Endothelial cell of umbilical vein (primary cell): Measurements from ENCODE around the gene ATG7. TPM values are rescaled to one million over a fixed set of nuclear protein-coding genes. Genes with fewer than 3 reads are reported as not detected.
A peak's percentile ranks its signal among the peaks of the same experiment; 100 is the strongest.

ENCODE experiments used
- BruUV-seq: library from RNA; stranded (reverse); fragments of 400-500 nt; replicated peaks from 2 replicates; lab custom pipeline; 2021; lab: Mats Ljungman, UMichigan
- CTCF ChIA-PET: fragments of 300-600, 350-600 bp; sonication (Branson Sonifier 250); formaldehyde crosslinking; loops from one replicate; lab custom pipeline; 2021; ENCODE audit warnings: antibody characterized with exemption, inconsistent platforms; lab: Charles Lee
- POLR2A ChIA-PET: fragments of 300-600, 350-600 bp; sonication (Branson Sonifier 250); formaldehyde crosslinking; loops from one replicate; lab custom pipeline; 2021; ENCODE audit warnings: antibody characterized with exemption, inconsistent platforms; lab: Charles Lee
- DNase-seq: peaks from one replicate; pipeline ENCODE4 v3.0.0-alpha.2; 2011; ENCODE audit warnings: low read depth, low spot score
- FAIRE-seq: peaks from 2 replicates; lab custom pipeline; 2011; peaks lifted over from hg19 to GRCh38; lab: Jason Lieb, UNC
- H2AFZ ChIP-seq: 2 replicates; pipeline ENCODE4 v1.6.0; 2012; ENCODE audit warnings: low read depth, low read length, control low read depth, inconsistent platforms
- H3K27ac ChIP-seq: 2 replicates; pipeline ENCODE4 v1.5.1; 2011; ENCODE audit warnings: low read depth, mild to moderate bottlenecking, control low read depth, low read length, moderate library complexity; ENCODE audit not compliant: insufficient read depth
- H3K27me3 ChIP-seq, 2 experiments: 2 replicates each; pipeline versions ENCODE4 v1.6.0 to v1.6.1; 2011; ENCODE audit warnings: low read length in 2 of 2, mixed read lengths in 1 of 2; ENCODE audit not compliant: control insufficient read depth in 2 of 2, insufficient read depth in 2 of 2
- H3K36me3 ChIP-seq, 2 experiments: 2 replicates in 1 of 2; 3 replicates in 1 of 2; pipeline ENCODE4 v1.5.1; 2011; ENCODE audit warnings: low read length in 2 of 2, mild to moderate bottlenecking in 1 of 2, moderate library complexity in 1 of 2; ENCODE audit not compliant: control insufficient read depth in 2 of 2, insufficient read depth in 2 of 2; ENCODE audit errors: extremely low read depth in 1 of 2
- H3K4me1 ChIP-seq: 3 replicates; pipeline ENCODE4 v1.5.1; 2011; ENCODE audit warnings: mild to moderate bottlenecking, low read length; ENCODE audit not compliant: control insufficient read depth, insufficient read depth; ENCODE audit errors: extremely low read depth
- H3K4me2 ChIP-seq: 2 replicates; pipeline ENCODE4 v1.6.1; 2011; ENCODE audit warnings: low read length, control low read depth, mixed read lengths; ENCODE audit not compliant: insufficient read depth
- H3K4me3 ChIP-seq, 3 experiments: fragments of 200-600 bp in 1 of 3; sonication (generic), shearing (Covaris generic) in 1 of 3; replicated peaks in 1 of 3; 2 replicates each; pipeline ENCODE4 v1.5.1; 2011 to 2016; ENCODE audit warnings: control low read depth in 3 of 3, low read length in 3 of 3, mild to moderate bottlenecking in 2 of 3, inconsistent platforms in 1 of 3, low read depth in 1 of 3, moderate library complexity in 1 of 3; ENCODE audit not compliant: insufficient read depth in 1 of 3
- H3K79me2 ChIP-seq: 2 replicates; pipeline ENCODE4 v1.6.0; 2012; ENCODE audit warnings: low read length, inconsistent platforms; ENCODE audit not compliant: control insufficient read depth, insufficient read depth
- H3K9ac ChIP-seq: replicated peaks from 2 replicates; pipeline ENCODE3; 2011; ENCODE audit warnings: low read length, control low read depth; ENCODE audit not compliant: insufficient read depth; ENCODE audit errors: extremely low read depth
- H3K9me1 ChIP-seq: replicated peaks from 3 replicates; pipeline ENCODE4 v1.6.0; 2011; ENCODE audit warnings: mild to moderate bottlenecking, low read length; ENCODE audit not compliant: control insufficient read depth, insufficient read depth; ENCODE audit errors: extremely low read depth
- H3K9me3 ChIP-seq: replicated peaks from 2 replicates; pipeline ENCODE4 v1.5.1; 2012; ENCODE audit warnings: low read length, inconsistent platforms; ENCODE audit not compliant: control insufficient read depth, insufficient read depth
- H4K20me1 ChIP-seq: replicated peaks from 2 replicates; pipeline ENCODE3; 2011; ENCODE audit warnings: mild to moderate bottlenecking, low read length; ENCODE audit not compliant: control insufficient read depth, insufficient read depth; ENCODE audit errors: extremely low read depth
- EZH2 ChIP-seq: IDR thresholded peaks from 2 replicates; pipeline ENCODE4 v1.6.1; 2012; ENCODE audit warnings: borderline replicate concordance, low read depth, mild to moderate bottlenecking, moderate library complexity, low read length, inconsistent platforms; ENCODE audit not compliant: severe bottlenecking
- FOS ChIP-seq: IDR thresholded peaks from 2 replicates; pipeline ENCODE4 v1.6.1; 2011; ENCODE audit warnings: mild to moderate bottlenecking, low read length, moderate library complexity, borderline replicate concordance; ENCODE audit not compliant: insufficient read depth
- GATA2 ChIP-seq: IDR thresholded peaks from 2 replicates; pipeline ENCODE4 v1.7.0; 2011; ENCODE audit warnings: low read depth, mild to moderate bottlenecking, moderate library complexity, mixed read lengths, low read length; ENCODE audit not compliant: insufficient read length, insufficient read depth
- JUN ChIP-seq: IDR thresholded peaks from 2 replicates; pipeline ENCODE4 v1.6.1; 2011; ENCODE audit warnings: borderline replicate concordance, low read depth; ENCODE audit not compliant: insufficient read length, insufficient read depth
- MAX ChIP-seq: IDR thresholded peaks from 2 replicates; pipeline ENCODE4 v1.6.1; 2011; ENCODE audit not compliant: insufficient read depth, insufficient read length
- MYC ChIP-seq: IDR thresholded peaks from one replicate; pipeline ENCODE4 v1.6.1; 2011; ENCODE audit warnings: mild to moderate bottlenecking, low read depth, low read length
- POLR2A ChIP-seq: IDR thresholded peaks from 2 replicates; pipeline ENCODE4 v1.6.1; 2012; ENCODE audit warnings: low read depth, mild to moderate bottlenecking, control low read depth, low read length
- POLR2AphosphoS5 ChIP-seq: IDR thresholded peaks from 2 replicates; pipeline ENCODE4 v1.6.1; 2012; ENCODE audit warnings: low read depth, mild to moderate bottlenecking, control low read depth, low read length, moderate library complexity; ENCODE audit not compliant: insufficient read depth
- dilution Hi-C: fragments of 300-500 bp; cut with MboI; formaldehyde crosslinking; loops from one replicate; pipeline ENCODE4 v1.15.0; 2019; ENCODE audit warnings: low sequenced_read_pairs; ENCODE audit not compliant: extremely low pct_ligation_motif_present
- intact Hi-C: fragments of 100-400 bp; cut with micrococcal nuclease; formaldehyde crosslinking; loops from one replicate; pipeline ENCODE4 v1.10.0; 2022
- polyA plus RNA-seq, 4 experiments: library from polyadenylated mRNA; depleted of rRNA in 3 of 4; stranded (reverse) in 3 of 4; unstranded in 1 of 4; fragments of >200 nt; gene quantifications; 2 replicates each; pipeline versions ENCODE4 v1.2.1 to v1.2.3, GENCODE V29; 2011 to 2012; ENCODE audit warnings: missing spikeins in 1 of 4
- total RNA-seq: library from RNA; stranded (reverse); gene quantifications from 2 replicates; pipeline ENCODE4 v1.2.3, GENCODE V29; 2021
- TF ChIP-seq, protein P1 (sequence below), 2 donors: IDR thresholded peaks; 1 replicate in 1 of 2; 2 replicates in 1 of 2; pipeline ENCODE4 v1.5.1; 2011; ENCODE audit warnings: low read length in 2 of 2, mild to moderate bottlenecking in 2 of 2, moderate library complexity in 2 of 2, control low read depth in 1 of 2, inconsistent platforms in 1 of 2, low read depth in 1 of 2; ENCODE audit not compliant: insufficient read depth in 1 of 2; ENCODE audit errors: extremely low read depth in 1 of 2

The ATG7 gene
- total and polyA plus RNA-seq, 2 donors (not counting 3 experiments of a cell fraction or from before 2014, with no cell fraction given), result 30.8 to 48.3 TPM

DNA sequence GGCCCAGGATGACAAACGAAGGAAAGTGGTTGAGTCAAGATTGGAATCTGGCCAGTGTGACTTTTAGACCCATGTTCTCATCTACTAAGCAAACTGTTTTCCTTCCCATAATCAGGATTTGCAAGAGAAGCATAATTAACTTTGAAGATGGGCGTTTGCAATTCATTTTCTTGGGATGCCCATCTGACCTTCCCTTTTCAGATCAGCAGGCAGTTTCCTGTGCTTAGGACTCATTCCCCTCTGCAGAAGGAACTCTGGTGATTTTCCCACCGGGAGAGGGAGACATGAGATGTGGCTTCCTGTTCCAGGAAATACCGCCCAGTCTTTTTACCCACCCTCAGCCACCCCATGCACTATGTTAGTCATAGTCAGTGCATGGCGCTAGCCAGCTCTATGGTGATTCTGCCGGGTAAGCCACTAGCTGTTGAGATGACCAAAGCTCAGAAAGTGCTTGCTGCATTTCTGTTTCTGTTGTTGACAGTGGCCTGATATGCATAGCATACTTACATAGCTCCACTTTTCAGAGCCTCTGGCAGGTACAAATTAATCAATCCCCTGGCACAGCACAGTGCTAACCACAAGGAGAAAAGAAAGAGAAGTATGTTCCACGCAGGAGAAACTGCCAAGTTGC is 242.1 kb downstream of the ATG7 start:
- dilution Hi-C loops (no loop called here), intact Hi-C loops (loop anchor here (1.0 to 2.0 kb wide), 7 partner anchors 18 to 134 kb away; no protein-coding TSS in a partner anchor)
- Histone ChIP-seq H3K9me3 (no peaks in the 10 kb centered on the region), H3K9ac (peak overlapping the region; percentile 61), H3K4me2 (peak overlapping the region; percentile 50), H3K36me3 (no peaks in the 10 kb centered on the region), H3K4me3 (no peak overlapping the region), H2AFZ (no peak overlapping the region), H3K79me2 (no peaks in the 10 kb centered on the region), H3K27me3 (no peaks in the 10 kb centered on the region), H4K20me1 (no peaks in the 10 kb centered on the region), H3K27ac (peak overlapping the region; percentile 91), H3K9me1 (no peaks in the 10 kb centered on the region), H3K4me1 (peaks cover 27% of the 10 kb centered on the region)
- no TSS peak for BruUV-seq
- ChIA-PET CTCF (interaction anchor here (0.6 to 1.6 kb wide), 10 partner anchors 14 to 290 kb away, joined by 3 to 6 read pairs (median 4); no protein-coding TSS in a partner anchor), POLR2A (interaction anchor here (0.6 to 0.9 kb wide), 2 partner anchors 124 to 135 kb away, joined by 3 to 5 read pairs; no protein-coding TSS in a partner anchor)
- DNase-seq (peak; percentile 96), FAIRE-seq (peak; percentile 96)
- TF ChIP-seq MAX (peak; percentile 17), POLR2A (no peak), JUN (peak; percentile 62), FOS (peak; percentile 86), EZH2 (no peak), POLR2AphosphoS5 (peak; percentile 81), GATA2 (peak; percentile 96), MYC (peak; percentile 42)
- TF ChIP-seq, protein P1, sequence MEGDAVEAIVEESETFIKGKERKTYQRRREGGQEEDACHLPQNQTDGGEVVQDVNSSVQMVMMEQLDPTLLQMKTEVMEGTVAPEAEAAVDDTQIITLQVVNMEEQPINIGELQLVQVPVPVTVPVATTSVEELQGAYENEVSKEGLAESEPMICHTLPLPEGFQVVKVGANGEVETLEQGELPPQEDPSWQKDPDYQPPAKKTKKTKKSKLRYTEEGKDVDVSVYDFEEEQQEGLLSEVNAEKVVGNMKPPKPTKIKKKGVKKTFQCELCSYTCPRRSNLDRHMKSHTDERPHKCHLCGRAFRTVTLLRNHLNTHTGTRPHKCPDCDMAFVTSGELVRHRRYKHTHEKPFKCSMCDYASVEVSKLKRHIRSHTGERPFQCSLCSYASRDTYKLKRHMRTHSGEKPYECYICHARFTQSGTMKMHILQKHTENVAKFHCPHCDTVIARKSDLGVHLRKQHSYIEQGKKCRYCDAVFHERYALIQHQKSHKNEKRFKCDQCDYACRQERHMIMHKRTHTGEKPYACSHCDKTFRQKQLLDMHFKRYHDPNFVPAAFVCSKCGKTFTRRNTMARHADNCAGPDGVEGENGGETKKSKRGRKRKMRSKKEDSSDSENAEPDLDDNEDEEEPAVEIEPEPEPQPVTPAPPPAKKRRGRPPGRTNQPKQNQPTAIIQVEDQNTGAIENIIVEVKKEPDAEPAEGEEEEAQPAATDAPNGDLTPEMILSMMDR (IDR thresholded peaks at IDR 0.05; ENCODE audit: extremely low read depth in 1 of 2, insufficient read depth in 1 of 2, low read depth in 1 of 2, low read length in 2 of 2), result no peak
